ENCODE measurements around the gene MASP1. TPM values are rescaled to one million over a fixed set of nuclear protein-coding genes. Genes with fewer than 3 reads are reported as not detected.

MASP1 gene
- total RNA-seq, 2 experiments from 2014 or later, result not detected

GRCh38 chr3:187310954-187311470 is 19.5 kb upstream of the MASP1 start:
- intact Hi-C loops (cut with micrococcal nuclease; ENCODE audit: unreplicated experiment), result no loop called here
- BruUV-seq (replicated peaks), result no TSS peak

GRCh38 chr3:187310226-187310625 is 18.7 kb upstream of the MASP1 start:
- intact Hi-C loops (cut with micrococcal nuclease; ENCODE audit: unreplicated experiment), result no loop called here
- CTCF ChIA-PET (ENCODE audit: unreplicated experiment), result no interaction called here

More at GRCh38 chr3:187310954-187311470, 19.5 kb upstream of the MASP1 start:
- CTCF ChIA-PET (ENCODE audit: unreplicated experiment), result no interaction called here
- DNase-seq (ENCODE audit: low spot score), result no peak
- no peak overlapping the region for H3K27ac ChIP-seq (ENCODE audit: low read depth, low read length, poor library complexity, severe bottlenecking)
- no peak overlapping the region for H3K4me3 ChIP-seq (ENCODE audit: low read depth, low read length, poor library complexity, severe bottlenecking)
- TF ChIP-seq EZH2phosphoT487 (IDR thresholded peaks at IDR 0.05; ENCODE audit: borderline replicate concordance, low read depth, low read length) (no peak), CTCF (conservative IDR thresholded peaks at IDR 0.05; ENCODE audit: low read length) (no peak)
- H3K4me2 ChIP-seq (ENCODE audit: low read length), result no peak overlapping the region
- H2AFZ ChIP-seq (ENCODE audit: low read length), result no peak overlapping the region
- H3K79me2 ChIP-seq (ENCODE audit: insufficient read depth, low read depth, low read length), result no peaks in the 10 kb centered on the region
- H4K20me1 ChIP-seq (ENCODE audit: insufficient read depth, low read length), result no peaks in the 10 kb centered on the region
- no peaks in the 10 kb centered on the region for H3K4me1 ChIP-seq (ENCODE audit: insufficient read depth, low read length, poor library complexity, severe bottlenecking)
- H3K9me3 ChIP-seq (ENCODE audit: low read length), result no peaks in the 10 kb centered on the region
- POLR2A ChIA-PET, result interaction anchor here (0.6 kb wide), 1 partner anchor 234 kb away, joined by 5 read pairs; no protein-coding TSS in a partner anchor
- H3K36me3 ChIP-seq (ENCODE audit: insufficient read depth, low read length), result no peaks in the 10 kb centered on the region
- no peaks in the 10 kb centered on the region for H3K9me2 ChIP-seq (ENCODE audit: insufficient read depth, low read length)

More at GRCh38 chr3:187310226-187310625, 18.7 kb upstream of the MASP1 start:
- no peaks in the 10 kb centered on the region for H3K9me2 ChIP-seq (ENCODE audit: insufficient read depth, low read length)
- DNase-seq (ENCODE audit: low spot score), result no peak
- no peaks in the 10 kb centered on the region for H4K20me1 ChIP-seq (ENCODE audit: insufficient read depth, low read length)
- no peak overlapping the region for H3K27ac ChIP-seq (ENCODE audit: low read depth, low read length, poor library complexity, severe bottlenecking)
- no peak overlapping the region for H3K4me3 ChIP-seq (ENCODE audit: low read depth, low read length, poor library complexity, severe bottlenecking)
- POLR2A ChIA-PET, result no interaction called here
- H2AFZ ChIP-seq (ENCODE audit: low read length), result no peak overlapping the region
- no peaks in the 10 kb centered on the region for H3K9me3 ChIP-seq (ENCODE audit: low read length)
- H3K79me2 ChIP-seq (ENCODE audit: insufficient read depth, low read depth, low read length), result no peaks in the 10 kb centered on the region
- BruUV-seq (replicated peaks), result no TSS peak
- no peak for TF ChIP-seq EZH2phosphoT487 (IDR thresholded peaks at IDR 0.05; ENCODE audit: borderline replicate concordance, low read depth, low read length)
- no peak for TF ChIP-seq CTCF (conservative IDR thresholded peaks at IDR 0.05; ENCODE audit: low read length)
- H3K36me3 ChIP-seq (ENCODE audit: insufficient read depth, low read length), result no peaks in the 10 kb centered on the region
- H3K4me2 ChIP-seq (ENCODE audit: low read length), result no peak overlapping the region
- H3K4me1 ChIP-seq (ENCODE audit: insufficient read depth, low read length, poor library complexity, severe bottlenecking), result no peaks in the 10 kb centered on the region

Data from OCI-LY7 (cell line).